UCSD-AML1 (cell line): ENCODE data around the gene IQCC.

Experiments used
- DNase-seq: peaks from one replicate; lab custom pipeline; 2025; ENCODE audit not compliant: unreplicated experiment; lab: John Stamatoyannopoulos, UW

The IQCC gene

DNA sequence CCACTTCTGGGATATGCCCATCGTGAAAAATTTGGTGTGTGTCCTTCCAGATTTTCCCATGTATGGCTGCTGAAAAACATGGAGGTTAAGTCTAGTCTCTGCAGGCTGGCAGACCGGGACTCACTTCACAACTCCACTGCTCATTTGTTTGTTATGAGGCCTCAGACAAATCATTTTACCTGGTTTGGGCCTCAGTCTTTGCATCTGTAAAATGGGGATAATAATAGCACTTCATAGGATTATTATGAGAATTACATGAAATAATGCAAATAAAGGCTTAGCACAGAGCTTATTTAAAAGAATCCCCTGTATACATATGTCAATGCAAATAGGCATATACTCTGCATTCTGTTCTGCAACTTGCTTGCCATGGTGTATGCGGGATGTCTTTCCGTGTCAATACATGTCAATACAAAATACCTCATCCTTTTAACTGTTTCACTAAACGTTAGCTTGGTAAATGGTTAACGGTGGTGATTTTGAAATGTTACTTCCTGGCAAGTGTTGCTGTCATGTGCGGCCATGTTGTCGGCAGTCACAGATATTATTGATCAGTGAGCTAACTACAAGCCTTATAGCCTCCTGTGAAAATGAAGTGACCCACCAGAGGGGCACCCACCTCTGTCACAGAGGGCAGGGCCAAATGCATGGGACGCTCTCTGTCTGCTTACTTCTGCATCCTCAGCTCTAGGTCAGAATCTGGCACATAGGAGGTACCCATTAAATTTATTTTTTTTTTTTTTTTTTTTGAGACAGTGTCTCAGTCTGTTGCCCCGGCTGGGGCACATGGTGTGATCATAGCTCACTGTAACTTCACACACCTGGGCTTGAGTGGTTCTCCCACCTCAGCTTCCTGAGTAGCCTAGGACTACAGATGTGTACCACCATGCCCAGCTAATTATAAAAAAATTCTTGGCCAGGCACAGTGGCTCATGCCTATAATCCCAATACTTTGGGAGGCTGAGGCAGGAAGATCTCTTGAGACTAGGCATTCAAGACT is 49.9 kb downstream of the IQCC start:
- no peak for DNase-seq

DNA sequence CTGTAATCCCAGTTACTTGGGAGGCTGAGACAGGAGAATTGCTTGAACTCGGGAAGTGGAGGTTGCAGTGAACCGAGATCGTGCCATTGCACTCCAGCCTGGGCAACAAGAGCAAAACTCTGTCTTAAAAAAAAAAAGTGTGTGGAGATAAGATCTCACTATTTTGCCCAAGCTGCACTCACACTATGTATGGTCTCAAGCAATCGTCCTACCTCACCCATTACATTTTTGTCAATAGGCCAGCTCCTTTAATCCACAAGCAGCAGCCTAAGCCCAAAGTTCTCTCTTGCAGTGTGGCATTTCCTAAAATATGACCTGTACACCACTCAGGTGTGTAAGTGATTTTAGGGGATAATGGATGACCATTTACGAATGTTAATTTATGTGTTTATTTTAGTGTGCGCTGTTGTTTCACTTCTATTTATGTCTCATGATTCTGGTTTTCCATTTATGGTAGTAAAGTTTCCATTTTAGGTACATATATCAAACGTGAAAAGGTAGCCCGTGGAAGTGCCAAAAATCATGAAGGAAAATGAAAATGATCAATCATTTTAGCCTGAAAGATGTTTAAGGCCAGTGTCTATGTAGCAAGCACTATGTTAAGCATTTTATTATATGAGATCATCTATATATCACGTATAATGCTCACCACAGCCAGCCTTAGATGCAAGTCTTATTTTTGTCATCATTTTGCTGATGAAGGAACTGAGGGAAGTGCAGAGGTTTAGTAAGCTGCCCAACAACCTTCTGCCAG is 51.2 kb downstream of the IQCC start:
- DNase-seq, result no peak

DNA sequence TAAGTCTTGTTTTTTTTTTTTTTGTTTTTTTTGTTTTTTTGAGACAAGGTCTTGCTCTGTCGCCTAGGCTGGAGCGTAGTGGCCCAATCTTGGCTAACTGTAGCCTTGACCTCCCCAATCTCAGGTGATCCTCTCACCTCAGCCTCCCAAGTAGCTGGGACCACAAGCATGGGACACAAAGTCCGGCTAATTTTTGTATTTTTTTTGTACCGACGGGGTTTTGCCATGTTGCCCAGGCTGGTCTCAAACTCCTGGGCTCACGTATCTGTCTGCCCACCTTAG is 51.7 kb downstream of the IQCC start:
- no peak for DNase-seq
